HCT116 (cell line): Measurements from ENCODE around the gene AKAP1.
A peak's percentile ranks its signal among the peaks of the same experiment; 100 is the strongest.

Source experiments
- EZH2 ChIP-seq: fragments of 200-600 bp; sonication (generic); IDR thresholded peaks from 2 replicates; pipeline ENCODE4 v1.6.1; 2017; ENCODE audit warnings: antibody characterized with exemption, mixed run types
- EZH2phosphoT487 ChIP-seq: fragments of 200-600 bp; IDR thresholded peaks from 2 replicates; pipeline ENCODE4 v1.6.1; 2018; ENCODE audit warnings: antibody characterized with exemption, borderline replicate concordance
- JUND ChIP-seq: IDR thresholded peaks from 2 replicates; pipeline ENCODE4 v1.6.1; 2012
- POLR2A ChIP-seq: IDR thresholded peaks from 2 replicates; pipeline ENCODE4 v1.7.0; 2011; ENCODE audit warnings: borderline replicate concordance; ENCODE audit not compliant: insufficient read depth, insufficient read length; ENCODE audit errors: extremely low read depth
- POLR2AphosphoS5 ChIP-seq: IDR thresholded peaks from 2 replicates; pipeline ENCODE4 v1.6.1; 2011; ENCODE audit warnings: mild to moderate bottlenecking, low read depth, low read length, moderate library complexity
- RAD21 ChIP-seq: IDR thresholded peaks from 2 replicates; pipeline ENCODE4 v1.6.1; 2012; ENCODE audit warnings: low read depth, mild to moderate bottlenecking
- ZNF274 ChIP-seq: fragments of 200-500 bp; sonication (Bioruptor generic); IDR thresholded peaks from 2 replicates; pipeline ENCODE4 v1.6.1; 2014; ENCODE audit warnings: mild to moderate bottlenecking, low read depth, low read length, inconsistent platforms
- TF ChIP-seq, protein P1 (sequence below), 3 experiments: fragments of 200-600 bp in 1 of 3; sonication (generic) in 1 of 3; IDR thresholded peaks in 2 of 3; conservative IDR thresholded peaks in 1 of 3; 2 replicates each; pipeline ENCODE4 v1.5.1; 2012 to 2017; ENCODE audit warnings: low read depth in 2 of 3, low read length in 2 of 3, antibody characterized with exemption in 1 of 3, borderline replicate concordance in 1 of 3, control low read depth in 1 of 3, mild to moderate bottlenecking in 1 of 3, mixed read lengths in 1 of 3, mixed run types in 1 of 3, moderate library complexity in 1 of 3; ENCODE audit not compliant: insufficient read depth in 1 of 3
- TF ChIP-seq, protein P2 (sequence below): IDR thresholded peaks from 2 replicates; pipeline ENCODE4 v1.6.1; 2011; ENCODE audit warnings: mild to moderate bottlenecking, low read length, moderate library complexity; ENCODE audit not compliant: insufficient replicate concordance; ENCODE audit errors: extremely low read depth
- TF ChIP-seq, protein P3 (sequence below): IDR thresholded peaks from 2 replicates; pipeline ENCODE4 v1.6.1; 2012
- TF ChIP-seq, protein P4 (sequence below): IDR thresholded peaks from 2 replicates; pipeline ENCODE4 v1.6.1; 2012; ENCODE audit warnings: low read depth

DNA sequence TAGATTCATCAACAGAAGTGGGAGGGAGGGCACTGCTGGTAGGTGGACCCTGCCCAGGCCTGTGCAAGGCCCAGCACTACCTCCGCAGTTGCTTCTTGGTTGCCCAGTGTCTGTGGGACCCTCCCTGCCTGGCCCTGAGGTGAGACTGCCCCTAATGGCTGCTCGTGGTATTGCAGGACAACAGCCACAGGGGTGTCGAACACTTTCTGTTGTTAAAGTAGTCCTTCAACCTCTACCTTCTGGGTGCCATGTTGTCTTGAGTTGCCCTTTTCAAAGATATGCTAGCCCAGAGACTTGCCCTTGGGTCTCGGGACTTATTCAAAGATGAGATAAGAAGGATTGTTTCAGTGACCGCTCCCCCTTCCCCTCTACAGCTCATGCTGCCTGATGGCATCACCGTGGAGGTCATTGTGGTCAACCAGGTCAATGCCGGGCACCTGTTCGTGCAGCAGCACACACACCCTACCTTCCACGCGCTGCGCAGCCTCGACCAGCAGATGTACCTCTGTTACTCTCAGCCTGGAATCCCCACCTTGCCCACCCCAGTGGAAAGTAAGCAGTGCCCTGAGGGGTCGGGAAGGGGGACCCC, 29.1 kb downstream of the AKAP1 start:
- TF ChIP-seq, protein P1, sequence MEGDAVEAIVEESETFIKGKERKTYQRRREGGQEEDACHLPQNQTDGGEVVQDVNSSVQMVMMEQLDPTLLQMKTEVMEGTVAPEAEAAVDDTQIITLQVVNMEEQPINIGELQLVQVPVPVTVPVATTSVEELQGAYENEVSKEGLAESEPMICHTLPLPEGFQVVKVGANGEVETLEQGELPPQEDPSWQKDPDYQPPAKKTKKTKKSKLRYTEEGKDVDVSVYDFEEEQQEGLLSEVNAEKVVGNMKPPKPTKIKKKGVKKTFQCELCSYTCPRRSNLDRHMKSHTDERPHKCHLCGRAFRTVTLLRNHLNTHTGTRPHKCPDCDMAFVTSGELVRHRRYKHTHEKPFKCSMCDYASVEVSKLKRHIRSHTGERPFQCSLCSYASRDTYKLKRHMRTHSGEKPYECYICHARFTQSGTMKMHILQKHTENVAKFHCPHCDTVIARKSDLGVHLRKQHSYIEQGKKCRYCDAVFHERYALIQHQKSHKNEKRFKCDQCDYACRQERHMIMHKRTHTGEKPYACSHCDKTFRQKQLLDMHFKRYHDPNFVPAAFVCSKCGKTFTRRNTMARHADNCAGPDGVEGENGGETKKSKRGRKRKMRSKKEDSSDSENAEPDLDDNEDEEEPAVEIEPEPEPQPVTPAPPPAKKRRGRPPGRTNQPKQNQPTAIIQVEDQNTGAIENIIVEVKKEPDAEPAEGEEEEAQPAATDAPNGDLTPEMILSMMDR (IDR thresholded peaks at IDR 0.05 in 2 of 3, conservative IDR thresholded peaks at IDR 0.05 in 1 of 3; ENCODE audit: borderline replicate concordance in 1 of 3, insufficient read depth in 1 of 3, low read depth in 2 of 3, low read length in 2 of 3) = peak; percentile 73 to 100 (median 99)
- TF ChIP-seq POLR2AphosphoS5 (no peak), EZH2 (no peak), ZNF274 (no peak), POLR2A (no peak), EZH2phosphoT487 (no peak), RAD21 (peak; percentile 82), JUND (no peak)
- TF ChIP-seq, protein P2, sequence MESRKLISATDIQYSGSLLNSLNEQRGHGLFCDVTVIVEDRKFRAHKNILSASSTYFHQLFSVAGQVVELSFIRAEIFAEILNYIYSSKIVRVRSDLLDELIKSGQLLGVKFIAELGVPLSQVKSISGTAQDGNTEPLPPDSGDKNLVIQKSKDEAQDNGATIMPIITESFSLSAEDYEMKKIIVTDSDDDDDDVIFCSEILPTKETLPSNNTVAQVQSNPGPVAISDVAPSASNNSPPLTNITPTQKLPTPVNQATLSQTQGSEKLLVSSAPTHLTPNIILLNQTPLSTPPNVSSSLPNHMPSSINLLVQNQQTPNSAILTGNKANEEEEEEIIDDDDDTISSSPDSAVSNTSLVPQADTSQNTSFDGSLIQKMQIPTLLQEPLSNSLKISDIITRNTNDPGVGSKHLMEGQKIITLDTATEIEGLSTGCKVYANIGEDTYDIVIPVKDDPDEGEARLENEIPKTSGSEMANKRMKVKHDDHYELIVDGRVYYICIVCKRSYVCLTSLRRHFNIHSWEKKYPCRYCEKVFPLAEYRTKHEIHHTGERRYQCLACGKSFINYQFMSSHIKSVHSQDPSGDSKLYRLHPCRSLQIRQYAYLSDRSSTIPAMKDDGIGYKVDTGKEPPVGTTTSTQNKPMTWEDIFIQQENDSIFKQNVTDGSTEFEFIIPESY = no peak
- TF ChIP-seq, protein P3, sequence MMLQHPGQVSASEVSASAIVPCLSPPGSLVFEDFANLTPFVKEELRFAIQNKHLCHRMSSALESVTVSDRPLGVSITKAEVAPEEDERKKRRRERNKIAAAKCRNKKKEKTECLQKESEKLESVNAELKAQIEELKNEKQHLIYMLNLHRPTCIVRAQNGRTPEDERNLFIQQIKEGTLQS = no peak
- TF ChIP-seq, protein P4, sequence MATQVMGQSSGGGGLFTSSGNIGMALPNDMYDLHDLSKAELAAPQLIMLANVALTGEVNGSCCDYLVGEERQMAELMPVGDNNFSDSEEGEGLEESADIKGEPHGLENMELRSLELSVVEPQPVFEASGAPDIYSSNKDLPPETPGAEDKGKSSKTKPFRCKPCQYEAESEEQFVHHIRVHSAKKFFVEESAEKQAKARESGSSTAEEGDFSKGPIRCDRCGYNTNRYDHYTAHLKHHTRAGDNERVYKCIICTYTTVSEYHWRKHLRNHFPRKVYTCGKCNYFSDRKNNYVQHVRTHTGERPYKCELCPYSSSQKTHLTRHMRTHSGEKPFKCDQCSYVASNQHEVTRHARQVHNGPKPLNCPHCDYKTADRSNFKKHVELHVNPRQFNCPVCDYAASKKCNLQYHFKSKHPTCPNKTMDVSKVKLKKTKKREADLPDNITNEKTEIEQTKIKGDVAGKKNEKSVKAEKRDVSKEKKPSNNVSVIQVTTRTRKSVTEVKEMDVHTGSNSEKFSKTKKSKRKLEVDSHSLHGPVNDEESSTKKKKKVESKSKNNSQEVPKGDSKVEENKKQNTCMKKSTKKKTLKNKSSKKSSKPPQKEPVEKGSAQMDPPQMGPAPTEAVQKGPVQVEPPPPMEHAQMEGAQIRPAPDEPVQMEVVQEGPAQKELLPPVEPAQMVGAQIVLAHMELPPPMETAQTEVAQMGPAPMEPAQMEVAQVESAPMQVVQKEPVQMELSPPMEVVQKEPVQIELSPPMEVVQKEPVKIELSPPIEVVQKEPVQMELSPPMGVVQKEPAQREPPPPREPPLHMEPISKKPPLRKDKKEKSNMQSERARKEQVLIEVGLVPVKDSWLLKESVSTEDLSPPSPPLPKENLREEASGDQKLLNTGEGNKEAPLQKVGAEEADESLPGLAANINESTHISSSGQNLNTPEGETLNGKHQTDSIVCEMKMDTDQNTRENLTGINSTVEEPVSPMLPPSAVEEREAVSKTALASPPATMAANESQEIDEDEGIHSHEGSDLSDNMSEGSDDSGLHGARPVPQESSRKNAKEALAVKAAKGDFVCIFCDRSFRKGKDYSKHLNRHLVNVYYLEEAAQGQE = no peak
